Measurements from ENCODE around the gene HOXA7.

HOXA7 gene

GRCh38 chr7:27122077-27122910, 34.2 kb downstream of the HOXA7 start:
- Histone ChIP-seq H3K27me3 (ENCODE audit: control insufficient read depth, insufficient read depth, low read length) (peaks cover 99% of the 10 kb centered on the region), H3K4me3 (ENCODE audit: low read length) (no peak overlapping the region), H3K4me1 (ENCODE audit: control insufficient read depth, insufficient read depth, low read length) (peaks cover 2% of the 10 kb centered on the region; the same call in 1 of the 2 replicates), H3K27ac (ENCODE audit: low read length) (no peak overlapping the region), H3K9me3 (ENCODE audit: control insufficient read depth, insufficient read depth, low read length) (no peaks in the 10 kb centered on the region), H3K36me3 (ENCODE audit: control insufficient read depth, insufficient read depth, low read length) (no peaks in the 10 kb centered on the region)
- no CpG with 5 or more reads among the region's 42 CpGs for WGBS (ENCODE audit: insufficient coverage, insufficient read length)
- no peak for DNase-seq (ENCODE audit: low read depth, low spot score)

- Histone ChIP-seq H3K9me3 (ENCODE audit: control insufficient read depth, insufficient read depth, low read length) (no peaks in the 10 kb centered on the region), H3K4me1 (ENCODE audit: control insufficient read depth, insufficient read depth, low read length) (peaks cover 2% of the 10 kb centered on the region; the same call in 1 of the 2 replicates), H3K27me3 (ENCODE audit: control insufficient read depth, insufficient read depth, low read length) (peaks cover 99% of the 10 kb centered on the region), H3K36me3 (ENCODE audit: control insufficient read depth, insufficient read depth, low read length) (no peaks in the 10 kb centered on the region), H3K27ac (ENCODE audit: low read length) (no peak overlapping the region), H3K4me3 (ENCODE audit: low read length) (no peak overlapping the region)
- no peak for DNase-seq (ENCODE audit: low read depth, low spot score)
- WGBS (ENCODE audit: insufficient coverage, insufficient read length): no CpG with 5 or more reads among the region's 7 CpGs
Observed at GRCh38 chr7:27121684-27122076, 34.8 kb downstream of the HOXA7 start.

- WGBS (ENCODE audit: insufficient coverage, insufficient read length): no CpG with 5 or more reads among the region's 1 CpG
- no peak overlapping the region for H3K4me3 ChIP-seq (ENCODE audit: low read length)
- H3K27me3 ChIP-seq (ENCODE audit: control insufficient read depth, insufficient read depth, low read length): peaks cover 99% of the 10 kb centered on the region
- H3K4me1 ChIP-seq (ENCODE audit: control insufficient read depth, insufficient read depth, low read length): peaks cover 2% of the 10 kb centered on the region; the same call in 1 of the 2 replicates
- no peaks in the 10 kb centered on the region for H3K9me3 ChIP-seq (ENCODE audit: control insufficient read depth, insufficient read depth, low read length)
- DNase-seq (ENCODE audit: low read depth, low spot score): no peak
- no peaks in the 10 kb centered on the region for H3K36me3 ChIP-seq (ENCODE audit: control insufficient read depth, insufficient read depth, low read length)
- no peak overlapping the region for H3K27ac ChIP-seq (ENCODE audit: low read length)
Observed at GRCh38 chr7:27119412-27119911, 37.0 kb downstream of the HOXA7 start.

- Histone ChIP-seq H3K9me3 (ENCODE audit: control insufficient read depth, insufficient read depth, low read length) (no peaks in the 10 kb centered on the region), H3K4me3 (ENCODE audit: low read length) (no peak overlapping the region), H3K27ac (ENCODE audit: low read length) (no peak overlapping the region), H3K27me3 (ENCODE audit: control insufficient read depth, insufficient read depth, low read length) (peaks cover 95% of the 10 kb centered on the region), H3K4me1 (ENCODE audit: control insufficient read depth, insufficient read depth, low read length) (peaks cover 2% of the 10 kb centered on the region; the same call in 1 of the 2 replicates), H3K36me3 (ENCODE audit: control insufficient read depth, insufficient read depth, low read length) (no peaks in the 10 kb centered on the region)
- no CpG with 5 or more reads among the region's 3 CpGs for WGBS (ENCODE audit: insufficient coverage, insufficient read length)
- DNase-seq (ENCODE audit: low read depth, low spot score): no peak
Observed at GRCh38 chr7:27118580-27118979, 37.9 kb downstream of the HOXA7 start.

- H3K27ac ChIP-seq (ENCODE audit: low read length): no peak overlapping the region
- no peak for DNase-seq (ENCODE audit: low read depth, low spot score)
- peaks cover 2% of the 10 kb centered on the region; the same call in 1 of the 2 replicates for H3K4me1 ChIP-seq (ENCODE audit: control insufficient read depth, insufficient read depth, low read length)
- H3K27me3 ChIP-seq (ENCODE audit: control insufficient read depth, insufficient read depth, low read length): peaks cover 95% of the 10 kb centered on the region
- no peak overlapping the region for H3K4me3 ChIP-seq (ENCODE audit: low read length)
- H3K36me3 ChIP-seq (ENCODE audit: control insufficient read depth, insufficient read depth, low read length): no peaks in the 10 kb centered on the region
- no CpG with 5 or more reads among the region's 19 CpGs for WGBS (ENCODE audit: insufficient coverage, insufficient read length)
- H3K9me3 ChIP-seq (ENCODE audit: control insufficient read depth, insufficient read depth, low read length): no peaks in the 10 kb centered on the region
Observed at GRCh38 chr7:27117887-27118491, 38.5 kb downstream of the HOXA7 start.

- no peak overlapping the region for H3K4me3 ChIP-seq (ENCODE audit: low read length)
- WGBS (ENCODE audit: insufficient coverage, insufficient read length): no CpG with 5 or more reads among the region's 12 CpGs
- H3K27me3 ChIP-seq (ENCODE audit: control insufficient read depth, insufficient read depth, low read length): peaks cover 95% of the 10 kb centered on the region
- H3K36me3 ChIP-seq (ENCODE audit: control insufficient read depth, insufficient read depth, low read length): no peaks in the 10 kb centered on the region
- no peak overlapping the region for H3K27ac ChIP-seq (ENCODE audit: low read length)
- peaks cover 2% of the 10 kb centered on the region; the same call in 1 of the 2 replicates for H3K4me1 ChIP-seq (ENCODE audit: control insufficient read depth, insufficient read depth, low read length)
- no peak for DNase-seq (ENCODE audit: low read depth, low spot score)
- H3K9me3 ChIP-seq (ENCODE audit: control insufficient read depth, insufficient read depth, low read length): no peaks in the 10 kb centered on the region
Observed at GRCh38 chr7:27116962-27117886, 39.3 kb downstream of the HOXA7 start.

- Histone ChIP-seq H3K4me3 (ENCODE audit: low read length) (no peak overlapping the region), H3K9me3 (ENCODE audit: control insufficient read depth, insufficient read depth, low read length) (no peaks in the 10 kb centered on the region), H3K27me3 (ENCODE audit: control insufficient read depth, insufficient read depth, low read length) (peaks cover 95% of the 10 kb centered on the region), H3K36me3 (ENCODE audit: control insufficient read depth, insufficient read depth, low read length) (no peaks in the 10 kb centered on the region), H3K27ac (ENCODE audit: low read length) (no peak overlapping the region), H3K4me1 (ENCODE audit: control insufficient read depth, insufficient read depth, low read length) (peaks cover 2% of the 10 kb centered on the region; the same call in 1 of the 2 replicates)
- no peak for DNase-seq (ENCODE audit: low read depth, low spot score)
- WGBS (ENCODE audit: insufficient coverage, insufficient read length): no CpG with 5 or more reads among the region's 20 CpGs
Observed at GRCh38 chr7:27116031-27116961, 40.2 kb downstream of the HOXA7 start.

- Histone ChIP-seq H3K36me3 (ENCODE audit: control insufficient read depth, insufficient read depth, low read length) (no peaks in the 10 kb centered on the region), H3K4me3 (ENCODE audit: low read length) (no peak overlapping the region), H3K27ac (ENCODE audit: low read length) (no peak overlapping the region), H3K4me1 (ENCODE audit: control insufficient read depth, insufficient read depth, low read length) (peaks cover 2% of the 10 kb centered on the region; the same call in 1 of the 2 replicates), H3K9me3 (ENCODE audit: control insufficient read depth, insufficient read depth, low read length) (no peaks in the 10 kb centered on the region), H3K27me3 (ENCODE audit: control insufficient read depth, insufficient read depth, low read length) (peaks cover 95% of the 10 kb centered on the region)
- DNase-seq (ENCODE audit: low read depth, low spot score): no peak
- WGBS (ENCODE audit: insufficient coverage, insufficient read length): no CpG with 5 or more reads among the region's 45 CpGs
Observed at GRCh38 chr7:27115221-27116026, 41.1 kb downstream of the HOXA7 start.

- H3K4me1 ChIP-seq (ENCODE audit: control insufficient read depth, insufficient read depth, low read length): peaks cover 2% of the 10 kb centered on the region; the same call in 1 of the 2 replicates
Observed at GRCh38 chr7:27114881-27115220, 41.6 kb downstream of the HOXA7 start.

More at GRCh38 chr7:27114881-27115220, 41.6 kb downstream of the HOXA7 start:
- Histone ChIP-seq H3K36me3 (ENCODE audit: control insufficient read depth, insufficient read depth, low read length) (no peaks in the 10 kb centered on the region), H3K4me3 (ENCODE audit: low read length) (no peak overlapping the region), H3K9me3 (ENCODE audit: control insufficient read depth, insufficient read depth, low read length) (no peaks in the 10 kb centered on the region), H3K27ac (ENCODE audit: low read length) (no peak overlapping the region), H3K27me3 (ENCODE audit: control insufficient read depth, insufficient read depth, low read length) (peaks cover 94% of the 10 kb centered on the region)
- no CpG with 5 or more reads among the region's 6 CpGs for WGBS (ENCODE audit: insufficient coverage, insufficient read length)
- DNase-seq (ENCODE audit: low read depth, low spot score): no peak
